Anterior cingulate cortex (tissue), 58 donors: Measurements from ENCODE around the gene TSPAN8.
"Not testable (repeated sequence)": the region's sequence is repeated elsewhere in the genome, so short reads cannot be mapped to it uniquely, and the experiment has no call there.

Source experiments
- DNase-seq, 58 donors: peaks; one replicate each; lab custom pipeline; 2025; lab: John Stamatoyannopoulos, UW

The TSPAN8 gene

DNA sequence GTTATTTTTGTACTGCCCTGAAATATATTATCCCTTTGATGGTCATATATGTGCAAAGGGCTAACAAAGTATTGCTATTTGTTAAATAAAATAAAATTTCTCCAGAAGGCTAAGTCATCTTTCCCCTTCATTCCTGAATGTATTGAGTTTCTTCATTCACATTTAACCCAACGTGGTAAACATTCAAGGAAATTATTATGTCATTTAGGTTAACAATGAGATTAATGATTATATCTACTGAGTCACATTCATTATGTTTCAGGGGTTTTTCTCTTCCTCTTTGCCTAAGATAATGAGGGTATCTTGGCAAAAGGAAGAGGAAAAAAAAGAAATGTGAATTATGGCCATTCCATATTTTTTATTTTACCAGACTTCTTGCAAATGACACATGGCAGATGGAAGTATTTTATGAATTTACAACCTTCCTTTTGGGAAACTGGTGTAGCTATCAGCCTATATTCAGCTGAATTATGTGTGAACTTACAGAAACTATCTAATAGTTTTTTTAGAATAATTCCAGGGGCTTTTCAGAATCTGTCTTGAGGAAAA, 27.2 kb downstream of the TSPAN8 start:
- no peak for DNase-seq

DNA sequence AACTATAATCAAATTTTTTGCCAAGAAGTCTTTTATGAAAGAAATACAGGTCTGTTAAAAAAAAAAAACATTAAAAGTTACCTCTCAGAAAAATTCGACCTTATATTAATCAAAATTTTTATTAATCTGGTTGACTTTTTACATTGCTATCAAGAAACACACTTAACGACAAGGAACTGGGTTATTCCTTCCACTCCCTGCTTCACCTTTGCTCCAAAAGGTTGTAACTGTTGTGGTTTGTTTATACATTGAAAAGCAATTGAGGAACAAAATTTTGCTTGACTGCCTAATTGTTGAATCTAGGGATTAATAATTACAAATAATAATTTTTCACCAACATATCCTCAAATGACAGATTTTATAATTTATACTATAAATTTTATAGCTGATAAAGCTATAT, 28.4 kb downstream of the TSPAN8 start:
- no peak for DNase-seq

DNA sequence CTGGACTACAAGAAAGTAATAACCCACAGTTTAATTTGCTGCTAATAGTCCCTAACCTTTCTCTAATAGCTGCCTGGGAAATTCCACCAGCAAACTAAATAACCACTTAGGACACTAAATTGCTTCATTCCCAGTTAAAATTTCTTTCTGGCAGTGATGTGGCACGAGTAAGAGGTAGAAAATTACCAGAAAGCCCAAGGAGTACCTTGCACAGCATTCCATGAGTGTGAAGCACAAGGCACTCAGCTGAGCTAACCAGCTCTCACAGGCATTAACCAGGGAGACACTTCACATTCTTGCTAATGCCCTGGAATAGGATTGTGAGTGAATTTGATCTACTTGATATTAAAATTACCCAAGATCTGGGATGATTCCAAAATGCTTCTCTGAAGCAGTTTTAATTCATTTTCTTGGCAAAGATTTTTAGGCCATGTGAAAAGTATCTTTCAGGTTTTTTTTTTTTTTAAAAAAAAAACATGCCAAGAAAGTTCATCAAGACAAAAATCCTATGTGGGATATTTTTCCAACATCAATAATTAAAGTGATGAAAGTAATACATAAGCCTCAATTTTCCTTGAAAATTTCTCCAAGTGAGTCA, 29.5 kb downstream of the TSPAN8 start:
- no peak for DNase-seq

DNA sequence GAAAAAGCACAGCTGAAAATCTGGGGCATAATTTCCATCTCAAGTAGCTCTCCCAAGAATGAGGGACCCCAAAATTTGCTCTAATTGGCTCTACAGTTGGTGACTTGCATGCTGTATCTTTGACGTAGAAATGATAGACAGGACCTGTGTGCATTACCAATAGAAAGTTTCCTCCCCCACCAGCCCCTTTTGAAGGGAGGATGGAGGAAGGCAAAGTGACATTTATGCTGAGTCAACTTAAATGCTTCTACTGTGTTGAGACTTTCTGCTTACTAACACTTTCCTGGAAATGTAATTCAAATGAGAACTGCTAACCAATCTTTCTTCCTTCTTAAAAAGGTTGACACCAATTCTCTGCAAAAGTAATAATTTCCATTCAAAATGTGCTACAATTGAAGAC, 31.9 kb downstream of the TSPAN8 start:
- no peak for DNase-seq

DNA sequence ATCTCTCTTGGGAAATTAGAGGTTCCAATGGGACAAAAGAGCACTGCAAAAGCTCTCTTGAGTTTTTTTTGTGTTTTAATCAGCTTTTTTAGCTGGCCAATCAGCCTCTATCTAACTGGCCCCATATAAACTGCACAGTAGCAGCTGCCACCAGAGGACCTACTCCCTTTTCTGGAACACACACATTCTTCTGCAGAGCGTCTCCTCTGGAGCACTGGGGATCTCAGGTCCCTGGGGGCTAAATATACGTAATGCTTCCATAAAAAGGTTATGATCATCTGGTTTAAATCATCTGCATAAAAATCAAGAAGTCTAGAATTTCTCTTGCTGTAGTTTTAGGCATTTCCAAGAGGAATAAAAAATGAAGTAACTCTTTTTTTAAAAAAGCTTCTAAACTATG, 32.3 kb downstream of the TSPAN8 start:
- no peak for DNase-seq

DNA sequence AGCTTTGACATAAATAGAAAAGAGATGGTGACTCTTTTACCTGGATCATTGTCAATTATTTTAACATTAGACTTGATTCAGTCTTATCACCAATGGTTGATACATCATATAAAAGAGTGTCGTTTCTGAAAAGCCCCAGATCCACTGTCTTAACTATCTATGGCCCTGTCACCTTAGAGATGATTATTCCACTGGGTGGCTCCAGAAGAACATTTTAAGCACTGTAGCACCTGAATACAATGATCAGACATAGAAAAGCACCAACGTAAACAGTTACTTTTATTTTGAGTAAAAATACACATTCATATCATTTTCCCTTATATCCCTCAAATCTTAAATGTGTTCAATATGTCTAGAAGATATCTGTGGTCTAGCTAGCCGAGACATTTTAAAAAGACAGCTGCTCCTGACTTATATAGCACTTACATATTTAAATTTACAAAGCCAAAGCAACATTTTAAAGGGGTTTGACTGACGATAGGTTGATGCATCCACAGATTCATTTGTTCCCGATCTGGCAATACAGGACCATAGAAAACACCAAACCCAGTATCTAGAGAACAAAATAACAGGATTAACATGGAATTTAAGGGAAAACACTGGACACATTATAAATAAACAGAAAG, 32.9 kb downstream of the TSPAN8 start:
- no peak for DNase-seq

DNA sequence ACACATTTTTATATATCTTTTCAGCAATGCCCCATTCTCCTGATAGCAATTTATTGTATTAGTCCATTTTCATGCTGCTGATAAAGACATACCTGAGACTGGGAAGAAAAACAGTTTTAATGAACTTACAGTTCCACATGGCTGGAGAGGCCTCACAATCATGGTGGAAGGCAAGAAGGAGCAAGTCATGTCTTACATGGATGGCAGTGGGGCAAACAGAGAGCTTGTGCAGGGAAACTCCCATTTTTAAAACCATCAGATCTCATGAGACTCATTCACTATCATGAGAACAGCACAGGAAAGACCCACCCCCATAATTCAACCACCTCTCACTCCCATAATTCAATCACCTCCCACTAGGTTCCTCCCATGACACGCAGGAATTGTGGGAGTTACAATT, 44.7 kb downstream of the TSPAN8 start:
- not testable (repeated sequence) for DNase-seq

DNA sequence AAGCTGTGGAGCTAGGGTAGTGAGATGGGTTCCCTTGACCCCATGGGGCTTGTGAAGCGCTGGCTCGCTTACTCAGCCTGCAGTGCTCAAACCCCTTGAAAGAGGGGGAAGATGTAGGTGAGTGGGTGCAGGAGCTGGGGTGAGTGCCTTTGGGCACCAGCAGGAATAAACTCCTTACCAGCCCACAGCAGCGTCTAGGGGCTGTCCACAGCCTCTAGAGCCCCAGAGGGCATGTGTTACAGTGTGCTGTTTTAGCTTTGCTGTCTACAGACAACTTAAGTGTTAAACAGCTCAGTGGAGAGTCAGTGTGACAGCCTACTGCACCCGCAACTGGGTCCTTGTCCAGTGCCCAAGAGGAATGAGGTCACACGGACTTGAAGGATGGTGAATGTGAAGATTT, 48.0 kb downstream of the TSPAN8 start:
- no peak for DNase-seq

DNA sequence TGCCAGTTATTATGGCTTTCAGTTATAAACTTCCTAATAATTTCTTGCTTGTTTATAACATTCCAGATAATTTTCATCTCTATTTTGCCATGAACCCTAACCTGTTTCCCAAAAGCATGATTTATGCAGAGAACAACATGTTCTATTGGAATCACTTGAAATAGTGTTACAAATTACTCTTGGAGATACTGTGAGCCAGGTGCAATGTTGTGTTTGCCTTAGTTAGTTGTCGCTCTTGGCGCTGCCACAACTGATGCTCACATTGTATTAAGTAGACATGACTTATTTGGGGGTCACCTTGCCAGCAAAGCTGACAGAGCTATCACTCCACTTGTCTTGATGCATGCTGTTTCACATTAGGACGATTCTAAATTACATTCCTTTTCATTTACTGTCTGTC, 49.4 kb downstream of the TSPAN8 start:
- no peak for DNase-seq

DNA sequence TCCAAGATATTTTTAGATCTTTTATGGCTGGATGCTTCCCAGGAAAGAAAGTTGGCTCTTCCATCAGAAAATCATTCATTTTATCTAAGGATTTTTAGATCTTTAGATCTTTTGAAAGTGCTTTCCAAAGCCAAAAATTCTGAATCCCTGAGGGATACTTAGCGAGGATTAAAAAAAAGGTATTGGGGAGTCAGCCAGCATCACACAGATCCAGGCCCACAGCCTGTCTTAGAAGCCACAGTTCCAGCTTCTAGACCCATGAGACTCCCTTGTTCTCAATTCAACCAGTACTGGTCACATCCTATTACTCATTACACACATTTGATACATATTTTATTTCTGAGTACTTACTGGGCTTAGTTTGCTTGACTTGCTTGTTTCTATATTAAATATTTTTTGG, 49.9 kb downstream of the TSPAN8 start:
- DNase-seq, result no peak

DNA sequence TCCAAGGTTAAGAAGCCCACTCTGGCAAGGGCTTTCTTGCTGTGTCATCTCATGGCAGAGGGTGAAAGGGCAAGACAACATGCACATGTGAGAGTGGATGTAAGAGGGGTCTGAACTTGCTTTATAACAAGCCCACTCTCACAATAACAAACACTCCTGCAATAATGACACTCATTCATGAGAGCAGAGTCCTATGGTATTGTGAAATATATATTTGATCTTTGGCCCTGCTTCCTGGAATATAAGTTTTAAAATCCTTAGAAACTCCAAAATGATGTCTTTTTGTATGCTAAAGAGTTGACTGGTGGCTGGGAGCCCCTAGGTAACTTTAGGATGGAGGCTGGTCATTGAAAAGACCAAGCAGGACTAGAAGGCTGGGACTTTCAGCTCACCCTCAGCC, 51.8 kb downstream of the TSPAN8 start:
- no peak for DNase-seq

DNA sequence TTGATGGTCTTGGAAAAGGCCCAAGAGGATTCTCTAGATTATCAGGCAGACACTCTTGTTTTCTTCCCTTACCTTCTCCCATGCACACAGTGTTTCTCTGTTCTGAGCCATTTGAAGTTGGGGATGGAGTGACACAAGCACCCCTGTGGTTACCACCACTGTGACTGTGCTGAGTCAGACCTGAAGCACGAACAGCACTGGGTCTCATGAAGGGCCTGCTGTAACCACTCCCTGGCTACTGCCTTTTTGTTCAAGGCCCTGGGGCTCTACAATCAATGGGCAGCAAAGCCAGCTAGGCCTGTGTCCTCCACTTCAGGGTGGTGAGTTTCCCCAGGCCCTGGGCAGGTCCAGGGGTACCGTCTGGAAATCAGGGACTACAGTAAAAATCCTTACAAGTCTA, 65.5 kb downstream of the TSPAN8 start:
- DNase-seq, result no peak

DNA sequence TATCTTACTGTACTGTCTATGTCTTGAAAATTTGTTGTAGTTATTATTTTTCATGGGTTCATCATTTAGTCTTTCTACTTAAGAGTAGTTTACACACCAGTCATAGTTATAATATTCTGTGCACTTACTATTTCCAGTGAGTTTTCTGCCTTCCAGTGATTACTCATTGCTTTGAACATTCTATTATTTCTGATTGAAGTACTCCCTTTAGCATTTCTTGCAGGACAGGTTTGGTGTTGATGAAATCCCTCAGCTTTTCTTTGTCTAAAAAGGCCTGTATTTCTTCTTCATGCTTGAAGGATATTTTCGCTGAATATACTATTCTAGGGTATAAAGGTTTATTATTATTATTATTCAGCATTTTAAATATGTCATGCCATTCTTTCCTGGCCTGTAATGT, 66.8 kb downstream of the TSPAN8 start:
- no peak for DNase-seq

DNA sequence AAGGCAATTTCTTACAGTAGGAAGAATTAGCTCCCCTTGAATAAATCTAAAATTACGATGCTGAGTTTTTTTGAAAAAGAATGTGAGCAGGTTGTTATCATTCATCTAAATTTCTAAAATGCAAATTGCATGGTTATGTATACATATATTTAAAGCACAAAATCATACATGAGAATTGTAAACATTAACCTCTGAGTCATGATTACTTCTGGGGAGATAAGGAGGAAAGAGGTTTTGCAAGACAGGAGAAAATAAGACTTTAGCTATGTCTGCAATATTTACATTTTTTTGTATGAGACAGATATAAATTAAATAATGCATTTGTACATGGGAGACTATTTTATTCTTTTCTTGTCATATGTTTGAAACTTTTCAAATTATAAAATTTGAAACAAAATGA, 72.2 kb downstream of the TSPAN8 start:
- no peak for DNase-seq

DNA sequence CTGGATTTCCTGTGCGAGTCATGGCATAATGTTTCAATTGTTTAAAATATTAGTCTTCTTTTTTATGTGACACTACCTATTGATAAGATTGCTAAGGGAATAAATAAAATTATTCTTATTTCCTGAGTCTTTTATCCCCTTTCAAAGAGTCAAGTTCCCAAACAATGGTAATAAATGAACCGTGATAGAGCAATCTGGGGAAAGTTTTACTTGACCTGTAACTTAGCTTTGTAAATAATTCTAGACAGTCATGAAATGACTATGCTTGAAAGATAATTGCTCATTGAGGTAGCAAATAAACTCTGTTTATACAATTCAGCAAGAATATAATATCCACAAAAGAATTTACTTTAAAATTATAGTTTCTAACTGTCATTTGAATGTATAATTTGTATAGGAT, 82.1 kb downstream of the TSPAN8 start:
- DNase-seq, result no peak
